HepG2 (cell line): Measurements from ENCODE around the gene PDGFB. TPM values are rescaled to one million over a fixed set of nuclear protein-coding genes. Genes with fewer than 3 reads are reported as not detected.

Experiments used
- EZH2 ChIP-seq: conservative IDR thresholded peaks from 2 replicates; pipeline ENCODE4 v1.6.1; 2012; ENCODE audit warnings: mild to moderate bottlenecking, low read depth, low read length, moderate library complexity
- IRX3 ChIP-seq: sonication (generic); formaldehyde crosslinking; IDR thresholded peaks from 2 replicates; pipeline ENCODE4 v1.8.1; 2023; ENCODE audit warnings: mild to moderate bottlenecking, low read depth, missing genetic modification reagents, borderline replicate concordance
- JUND ChIP-seq: sonication (generic); formaldehyde crosslinking; IDR thresholded peaks from 2 replicates; pipeline ENCODE4 v1.8.0; 2022; ENCODE audit warnings: mild to moderate bottlenecking, missing genetic modification reagents
- MAX ChIP-seq: IDR thresholded peaks from 2 replicates; pipeline ENCODE4 v1.6.1; 2012; ENCODE audit warnings: inconsistent platforms
- MED8 ChIP-seq: sonication (generic); formaldehyde crosslinking; IDR thresholded peaks from 2 replicates; pipeline ENCODE4 v1.8.1; 2023; ENCODE audit warnings: mild to moderate bottlenecking, missing genetic modification reagents; ENCODE audit not compliant: insufficient replicate concordance
- POLR2A ChIP-seq, 2 experiments: IDR thresholded peaks; 2 replicates each; pipeline ENCODE4 v1.6.1; 2011; ENCODE audit warnings: low read depth in 2 of 2, low read length in 2 of 2, mild to moderate bottlenecking in 1 of 2, moderate library complexity in 1 of 2; ENCODE audit not compliant: insufficient read depth in 1 of 2
- SOX6 ChIP-seq, 2 experiments: fragments of 450-650 bp in 1 of 2; sonication (generic) in 1 of 2; formaldehyde crosslinking in 1 of 2; IDR thresholded peaks; 2 replicates each; pipeline versions ENCODE4 v1.4.0 to v1.6.1; 2017 to 2020; ENCODE audit warnings: antibody characterized with exemption in 1 of 2, mild to moderate bottlenecking in 1 of 2, missing genetic modification reagents in 1 of 2
- XRCC5 ChIP-seq: fragments of 200-400 bp; formaldehyde crosslinking; optimal IDR thresholded peaks from 2 replicates; pipeline ENCODE3; 2017; ENCODE audit warnings: mild to moderate bottlenecking, low read length
- ZBTB38 ChIP-seq: sonication (generic); formaldehyde crosslinking; IDR thresholded peaks from 2 replicates; pipeline ENCODE4 v1.5.1; 2020; ENCODE audit warnings: mild to moderate bottlenecking, missing genetic modification reagents
- ZBTB7A ChIP-seq: sonication (generic); formaldehyde crosslinking; IDR thresholded peaks from 2 replicates; pipeline ENCODE4 v1.8.0; 2022; ENCODE audit warnings: mild to moderate bottlenecking, missing genetic modification reagents
- ZFP90 ChIP-seq: sonication (generic); formaldehyde crosslinking; IDR thresholded peaks from 2 replicates; pipeline ENCODE4 v1.8.0; 2022; ENCODE audit warnings: missing genetic modification reagents, mild to moderate bottlenecking, inconsistent platforms, borderline replicate concordance
- ZNF143 ChIP-seq: sonication (generic); formaldehyde crosslinking; IDR thresholded peaks from 2 replicates; pipeline ENCODE4 v1.4.0; 2020; ENCODE audit warnings: missing genetic modification reagents
- ZNF256 ChIP-seq: sonication (generic); formaldehyde crosslinking; conservative IDR thresholded peaks from 2 replicates; pipeline ENCODE4 v1.4.0; 2020; ENCODE audit warnings: missing genetic modification reagents
- ZNF616 ChIP-seq: sonication (generic); formaldehyde crosslinking; IDR thresholded peaks from 2 replicates; pipeline ENCODE4 v1.5.0; 2020; ENCODE audit warnings: low read depth, mild to moderate bottlenecking, missing genetic modification reagents
- ZSCAN9 ChIP-seq: IDR thresholded peaks from 2 replicates; pipeline ENCODE4 v1.6.1; 2016; ENCODE audit warnings: borderline replicate concordance
- polyA plus RNA-seq, 8 experiments: library from polyadenylated mRNA; depleted of rRNA in 3 of 8; stranded (reverse) in 7 of 8; unstranded in 1 of 8; fragments of >200 nt; fragmentation: Illumina TruSeq in 4 of 8; extraction: Trizol in 4 of 8; gene quantifications; 2 replicates each; pipeline versions ENCODE4 v1.2.1 to v1.2.3, GENCODE V29; 2011 to 2016; ENCODE audit warnings: low read depth in 4 of 8, missing spikeins in 1 of 8, mixed read lengths in 1 of 8; ENCODE audit not compliant: insufficient read depth in 1 of 8
- total RNA-seq, 5 experiments: library from RNA; depleted of rRNA; stranded (reverse); fragments of >200 nt; fragmentation: Illumina TruSeq; extraction: Trizol; gene quantifications; 2 replicates each; pipeline ENCODE4 v1.2.3, GENCODE V29; 2016; ENCODE audit warnings: low read depth in 1 of 5
- TF ChIP-seq, protein P1 (sequence below): sonication (generic); formaldehyde crosslinking; conservative IDR thresholded peaks from 2 replicates; pipeline ENCODE4 v1.5.0; 2020; ENCODE audit warnings: missing genetic modification reagents
- TF ChIP-seq, protein P2 (sequence below): IDR thresholded peaks from 2 replicates; pipeline ENCODE4 v1.6.1; 2016; ENCODE audit warnings: mild to moderate bottlenecking
- TF ChIP-seq, protein P3 (sequence below): sonication (generic); formaldehyde crosslinking; IDR thresholded peaks from 2 replicates; pipeline ENCODE4 v1.5.0; 2020; ENCODE audit warnings: mild to moderate bottlenecking, missing genetic modification reagents, borderline replicate concordance

The PDGFB gene
- total and polyA plus RNA-seq, 2 of the 13 experiments (the other 11 are each of a cell fraction or from before 2014, with no cell fraction given): 1.4 to 10.1 TPM

- TF ChIP-seq, protein P1, sequence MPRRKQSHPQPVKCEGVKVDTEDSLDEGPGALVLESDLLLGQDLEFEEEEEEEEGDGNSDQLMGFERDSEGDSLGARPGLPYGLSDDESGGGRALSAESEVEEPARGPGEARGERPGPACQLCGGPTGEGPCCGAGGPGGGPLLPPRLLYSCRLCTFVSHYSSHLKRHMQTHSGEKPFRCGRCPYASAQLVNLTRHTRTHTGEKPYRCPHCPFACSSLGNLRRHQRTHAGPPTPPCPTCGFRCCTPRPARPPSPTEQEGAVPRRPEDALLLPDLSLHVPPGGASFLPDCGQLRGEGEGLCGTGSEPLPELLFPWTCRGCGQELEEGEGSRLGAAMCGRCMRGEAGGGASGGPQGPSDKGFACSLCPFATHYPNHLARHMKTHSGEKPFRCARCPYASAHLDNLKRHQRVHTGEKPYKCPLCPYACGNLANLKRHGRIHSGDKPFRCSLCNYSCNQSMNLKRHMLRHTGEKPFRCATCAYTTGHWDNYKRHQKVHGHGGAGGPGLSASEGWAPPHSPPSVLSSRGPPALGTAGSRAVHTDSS (CRISPR knock-in tag): no peak
- TF ChIP-seq MAX: peak; percentile 62; the same call in 1 of the 2 replicates
- 0 out of 2 replicates have a peak, but pooled peaks have one; percentile 64 for TF ChIP-seq ZBTB7A (CRISPR knock-in tag)
- TF ChIP-seq ZBTB38 (CRISPR knock-in tag): peak; percentile 10; the same call in 1 of the 2 replicates
- TF ChIP-seq POLR2A (IDR thresholded peaks at IDR 0.05; ENCODE audit: insufficient read depth in 1 of 2, low read depth in 2 of 2, low read length in 2 of 2): no peak
- TF ChIP-seq JUND (CRISPR knock-in tag): no peak
- TF ChIP-seq ZNF616 (CRISPR knock-in tag): no peak
- TF ChIP-seq, protein P2, sequence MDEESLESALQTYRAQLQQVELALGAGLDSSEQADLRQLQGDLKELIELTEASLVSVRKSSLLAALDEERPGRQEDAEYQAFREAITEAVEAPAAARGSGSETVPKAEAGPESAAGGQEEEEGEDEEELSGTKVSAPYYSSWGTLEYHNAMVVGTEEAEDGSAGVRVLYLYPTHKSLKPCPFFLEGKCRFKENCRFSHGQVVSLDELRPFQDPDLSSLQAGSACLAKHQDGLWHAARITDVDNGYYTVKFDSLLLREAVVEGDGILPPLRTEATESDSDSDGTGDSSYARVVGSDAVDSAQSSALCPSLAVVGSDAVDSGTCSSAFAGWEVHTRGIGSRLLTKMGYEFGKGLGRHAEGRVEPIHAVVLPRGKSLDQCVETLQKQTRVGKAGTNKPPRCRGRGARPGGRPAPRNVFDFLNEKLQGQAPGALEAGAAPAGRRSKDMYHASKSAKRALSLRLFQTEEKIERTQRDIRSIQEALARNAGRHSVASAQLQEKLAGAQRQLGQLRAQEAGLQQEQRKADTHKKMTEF (CRISPR knock-in tag): peak; percentile 93
- TF ChIP-seq XRCC5: no peak
- no peak for TF ChIP-seq ZSCAN9 (CRISPR knock-in tag)
- no peak for TF ChIP-seq ZNF143 (CRISPR knock-in tag)
- no peak for TF ChIP-seq EZH2
- TF ChIP-seq IRX3 (CRISPR knock-in tag): no peak
- no peak for TF ChIP-seq ZNF256 (CRISPR knock-in tag)
- peak; percentile 43; the same call in 1 of the 2 replicates for TF ChIP-seq ZFP90 (CRISPR knock-in tag)
- TF ChIP-seq SOX6 (IDR thresholded peaks at IDR 0.05): no peak
- peak; percentile 100 for TF ChIP-seq SOX6 (CRISPR knock-in tag; IDR thresholded peaks at IDR 0.05)
- no peak for TF ChIP-seq MED8 (CRISPR knock-in tag)
- TF ChIP-seq, protein P3, sequence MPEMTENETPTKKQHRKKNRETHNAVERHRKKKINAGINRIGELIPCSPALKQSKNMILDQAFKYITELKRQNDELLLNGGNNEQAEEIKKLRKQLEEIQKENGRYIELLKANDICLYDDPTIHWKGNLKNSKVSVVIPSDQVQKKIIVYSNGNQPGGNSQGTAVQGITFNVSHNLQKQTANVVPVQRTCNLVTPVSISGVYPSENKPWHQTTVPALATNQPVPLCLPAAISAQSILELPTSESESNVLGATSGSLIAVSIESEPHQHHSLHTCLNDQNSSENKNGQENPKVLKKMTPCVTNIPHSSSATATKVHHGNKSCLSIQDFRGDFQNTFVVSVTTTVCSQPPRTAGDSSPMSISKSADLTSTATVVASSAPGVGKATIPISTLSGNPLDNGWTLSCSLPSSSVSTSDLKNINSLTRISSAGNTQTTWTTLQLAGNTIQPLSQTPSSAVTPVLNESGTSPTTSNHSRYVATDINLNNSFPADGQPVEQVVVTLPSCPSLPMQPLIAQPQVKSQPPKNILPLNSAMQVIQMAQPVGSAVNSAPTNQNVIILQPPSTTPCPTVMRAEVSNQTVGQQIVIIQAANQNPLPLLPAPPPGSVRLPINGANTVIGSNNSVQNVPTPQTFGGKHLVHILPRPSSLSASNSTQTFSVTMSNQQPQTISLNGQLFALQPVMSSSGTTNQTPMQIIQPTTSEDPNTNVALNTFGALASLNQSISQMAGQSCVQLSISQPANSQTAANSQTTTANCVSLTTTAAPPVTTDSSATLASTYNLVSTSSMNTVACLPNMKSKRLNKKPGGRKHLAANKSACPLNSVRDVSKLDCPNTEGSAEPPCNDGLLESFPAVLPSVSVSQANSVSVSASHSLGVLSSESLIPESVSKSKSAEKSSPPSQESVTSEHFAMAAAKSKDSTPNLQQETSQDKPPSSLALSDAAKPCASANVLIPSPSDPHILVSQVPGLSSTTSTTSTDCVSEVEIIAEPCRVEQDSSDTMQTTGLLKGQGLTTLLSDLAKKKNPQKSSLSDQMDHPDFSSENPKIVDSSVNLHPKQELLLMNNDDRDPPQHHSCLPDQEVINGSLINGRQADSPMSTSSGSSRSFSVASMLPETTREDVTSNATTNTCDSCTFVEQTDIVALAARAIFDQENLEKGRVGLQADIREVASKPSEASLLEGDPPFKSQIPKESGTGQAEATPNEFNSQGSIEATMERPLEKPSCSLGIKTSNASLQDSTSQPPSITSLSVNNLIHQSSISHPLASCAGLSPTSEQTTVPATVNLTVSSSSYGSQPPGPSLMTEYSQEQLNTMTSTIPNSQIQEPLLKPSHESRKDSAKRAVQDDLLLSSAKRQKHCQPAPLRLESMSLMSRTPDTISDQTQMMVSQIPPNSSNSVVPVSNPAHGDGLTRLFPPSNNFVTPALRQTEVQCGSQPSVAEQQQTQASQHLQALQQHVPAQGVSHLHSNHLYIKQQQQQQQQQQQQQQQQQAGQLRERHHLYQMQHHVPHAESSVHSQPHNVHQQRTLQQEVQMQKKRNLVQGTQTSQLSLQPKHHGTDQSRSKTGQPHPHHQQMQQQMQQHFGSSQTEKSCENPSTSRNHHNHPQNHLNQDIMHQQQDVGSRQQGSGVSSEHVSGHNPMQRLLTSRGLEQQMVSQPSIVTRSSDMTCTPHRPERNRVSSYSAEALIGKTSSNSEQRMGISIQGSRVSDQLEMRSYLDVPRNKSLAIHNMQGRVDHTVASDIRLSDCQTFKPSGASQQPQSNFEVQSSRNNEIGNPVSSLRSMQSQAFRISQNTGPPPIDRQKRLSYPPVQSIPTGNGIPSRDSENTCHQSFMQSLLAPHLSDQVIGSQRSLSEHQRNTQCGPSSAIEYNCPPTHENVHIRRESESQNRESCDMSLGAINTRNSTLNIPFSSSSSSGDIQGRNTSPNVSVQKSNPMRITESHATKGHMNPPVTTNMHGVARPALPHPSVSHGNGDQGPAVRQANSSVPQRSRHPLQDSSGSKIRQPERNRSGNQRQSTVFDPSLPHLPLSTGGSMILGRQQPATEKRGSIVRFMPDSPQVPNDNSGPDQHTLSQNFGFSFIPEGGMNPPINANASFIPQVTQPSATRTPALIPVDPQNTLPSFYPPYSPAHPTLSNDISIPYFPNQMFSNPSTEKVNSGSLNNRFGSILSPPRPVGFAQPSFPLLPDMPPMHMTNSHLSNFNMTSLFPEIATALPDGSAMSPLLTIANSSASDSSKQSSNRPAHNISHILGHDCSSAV (CRISPR knock-in tag): no peak
These were observed 14.3 kb downstream of the PDGFB start (continued) for GRCh38 chr22:39230261-39231196.
